HG03457 (cell line): ENCODE data around the gene PLA2G4C.

ENCODE experiments used
- ATAC-seq: cut with Tn5 transposase; IDR thresholded peaks from one replicate; pipeline ENCODE4 v1.9.1; 2021; ENCODE audit warnings: moderate number of reproducible peaks; ENCODE audit not compliant: unreplicated experiment

PLA2G4C gene

GRCh38 chr19:48110350-48110966 lies at the start of gene PLA2G4C:
TSS of gene PLA2G4C (minus strand) at chr19:48110817. CDS start at chr19:48106529, 4,288 bp downstream.
- no peak for ATAC-seq

- no peak for ATAC-seq
Measured at GRCh38 chr19:48158210-48158790, 47.7 kb upstream of the PLA2G4C start.

- no peak for ATAC-seq
Measured at GRCh38 chr19:48154003-48154402, 43.4 kb upstream of the PLA2G4C start.

GRCh38 chr19:48152551-48152950 lies 41.9 kb upstream of the PLA2G4C start:
- no peak for ATAC-seq

- ATAC-seq, result no peak
Measured at GRCh38 chr19:48149430-48149829, 38.8 kb upstream of the PLA2G4C start.

- ATAC-seq, result no peak
Measured at GRCh38 chr19:48148576-48148975, 38.0 kb upstream of the PLA2G4C start.

GRCh38 chr19:48147597-48148175 lies 37.1 kb upstream of the PLA2G4C start:
- no peak for ATAC-seq

GRCh38 chr19:48139053-48139452 lies 28.4 kb upstream of the PLA2G4C start:
- ATAC-seq, result no peak

GRCh38 chr19:48137411-48137810 lies 26.8 kb upstream of the PLA2G4C start:
- no peak for ATAC-seq

- no peak for ATAC-seq
Measured at GRCh38 chr19:48136547-48136946, 25.9 kb upstream of the PLA2G4C start.

GRCh38 chr19:48135411-48135810 lies 24.8 kb upstream of the PLA2G4C start:
- ATAC-seq, result no peak

- no peak for ATAC-seq
Measured at GRCh38 chr19:48133094-48133493, 22.5 kb upstream of the PLA2G4C start.

GRCh38 chr19:48127561-48127960 lies 16.9 kb upstream of the PLA2G4C start:
- no peak for ATAC-seq

GRCh38 chr19:48123907-48124651 lies 13.5 kb upstream of the PLA2G4C start:
- ATAC-seq, result no peak

GRCh38 chr19:48122421-48122820 lies 11.8 kb upstream of the PLA2G4C start:
- no peak for ATAC-seq

- ATAC-seq, result no peak
Measured at GRCh38 chr19:48121909-48122371, 11.3 kb upstream of the PLA2G4C start.

GRCh38 chr19:48121066-48121465 lies 10.4 kb upstream of the PLA2G4C start:
- ATAC-seq, result no peak

GRCh38 chr19:48120505-48120904 lies 9.9 kb upstream of the PLA2G4C start:
- no peak for ATAC-seq

GRCh38 chr19:48118131-48118517 lies 7.5 kb upstream of the PLA2G4C start:
- no peak for ATAC-seq

GRCh38 chr19:48117515-48118130 lies 7.0 kb upstream of the PLA2G4C start:
- ATAC-seq, result no peak

GRCh38 chr19:48113190-48113917 lies 2.7 kb upstream of the PLA2G4C start:
- no peak for ATAC-seq
